ENCODE measurements around the gene CLCN6. TPM values are rescaled to one million over a fixed set of nuclear protein-coding genes. Genes with fewer than 3 reads are reported as not detected.

The CLCN6 gene
- total and polyA plus RNA-seq, 2 of the 13 experiments (the other 11 are each of a cell fraction or from before 2014, with no cell fraction given): 14.9 to 19.3 TPM

DNA sequence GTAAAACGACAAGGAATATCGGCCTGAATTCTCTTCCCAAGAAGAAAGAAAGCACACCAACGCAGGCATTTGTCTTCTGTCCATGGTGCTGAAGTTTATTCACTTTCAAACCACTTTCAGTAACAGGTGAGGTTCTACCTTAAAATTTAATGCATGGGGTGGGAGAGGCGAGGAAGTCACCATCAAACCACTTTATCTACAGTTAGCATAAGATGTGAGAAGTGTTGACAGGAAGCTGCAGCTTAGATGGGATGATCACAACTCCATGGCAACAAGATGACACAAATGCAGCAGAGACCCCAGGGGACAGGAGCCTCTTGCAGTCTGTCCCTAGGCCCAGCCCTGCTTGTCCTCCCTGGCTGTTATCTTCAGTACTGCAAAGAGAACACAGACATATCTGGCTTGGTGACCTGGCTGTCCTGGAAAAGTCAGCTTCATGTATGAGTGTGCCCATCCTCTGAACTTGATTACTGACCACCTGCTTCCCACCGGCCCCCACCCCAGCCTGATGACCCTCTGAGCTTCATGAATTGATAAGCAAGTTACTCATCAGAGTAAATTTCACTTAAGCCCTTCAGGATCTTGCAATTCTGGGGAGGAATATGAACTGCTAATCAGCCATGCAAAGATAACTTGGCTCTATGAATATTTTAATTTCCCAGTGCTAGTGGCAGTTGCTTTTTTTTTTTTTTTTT, 39.8 kb downstream of the CLCN6 start (continued):
- TF ChIP-seq ZFP37 (CRISPR knock-in tag; IDR thresholded peaks at IDR 0.05; ENCODE audit: borderline replicate concordance) (0 out of 2 replicates have a peak, but pooled peaks have one; percentile 39), RBM22 (optimal IDR thresholded peaks at IDR 0.05; ENCODE audit: low read length) (peak; percentile 29), ZNF543 (CRISPR knock-in tag; IDR thresholded peaks at IDR 0.05) (no peak), ZNF850 (CRISPR knock-in tag; conservative IDR thresholded peaks at IDR 0.05) (no peak), SAP130 (CRISPR knock-in tag; IDR thresholded peaks at IDR 0.05; ENCODE audit: low read depth) (peak; percentile 45), KLF16 (CRISPR knock-in tag; IDR thresholded peaks at IDR 0.05) (peak in 1 of 2 experiments; percentile 60; a peak in 1 of 4 replicates), STAT5B (CRISPR knock-in tag; IDR thresholded peaks at IDR 0.05) (0 out of 2 replicates have a peak, but pooled peaks have one; percentile 80), REST (IDR thresholded peaks at IDR 0.05; ENCODE audit: borderline replicate concordance in 1 of 2, low read depth in 1 of 2, low read length in 2 of 2) (peak; percentile 51 to 95), ZNF331 (CRISPR knock-in tag; IDR thresholded peaks at IDR 0.05) (peak; percentile 45; the same call in 1 of the 2 replicates), ZNF768 (CRISPR knock-in tag; IDR thresholded peaks at IDR 0.05) (no peak), SMAD3 (CRISPR knock-in tag; IDR thresholded peaks at IDR 0.05) (0 out of 2 replicates have a peak, but pooled peaks have one; percentile 35), THAP11 (CRISPR knock-in tag; IDR thresholded peaks at IDR 0.05) (0 out of 2 replicates have a peak, but pooled peaks have one; percentile 13), ZNF232 (CRISPR knock-in tag; IDR thresholded peaks at IDR 0.05; ENCODE audit: borderline replicate concordance) (0 out of 2 replicates have a peak, but pooled peaks have one; percentile 33), EHMT2 (IDR thresholded peaks at IDR 0.05; ENCODE audit: borderline replicate concordance, low read depth, low read length) (peak; percentile 86; the same call in 1 of the 2 replicates), IRX3 (CRISPR knock-in tag; IDR thresholded peaks at IDR 0.05; ENCODE audit: borderline replicate concordance, low read depth) (no peak)
- TF ChIP-seq, protein P1, sequence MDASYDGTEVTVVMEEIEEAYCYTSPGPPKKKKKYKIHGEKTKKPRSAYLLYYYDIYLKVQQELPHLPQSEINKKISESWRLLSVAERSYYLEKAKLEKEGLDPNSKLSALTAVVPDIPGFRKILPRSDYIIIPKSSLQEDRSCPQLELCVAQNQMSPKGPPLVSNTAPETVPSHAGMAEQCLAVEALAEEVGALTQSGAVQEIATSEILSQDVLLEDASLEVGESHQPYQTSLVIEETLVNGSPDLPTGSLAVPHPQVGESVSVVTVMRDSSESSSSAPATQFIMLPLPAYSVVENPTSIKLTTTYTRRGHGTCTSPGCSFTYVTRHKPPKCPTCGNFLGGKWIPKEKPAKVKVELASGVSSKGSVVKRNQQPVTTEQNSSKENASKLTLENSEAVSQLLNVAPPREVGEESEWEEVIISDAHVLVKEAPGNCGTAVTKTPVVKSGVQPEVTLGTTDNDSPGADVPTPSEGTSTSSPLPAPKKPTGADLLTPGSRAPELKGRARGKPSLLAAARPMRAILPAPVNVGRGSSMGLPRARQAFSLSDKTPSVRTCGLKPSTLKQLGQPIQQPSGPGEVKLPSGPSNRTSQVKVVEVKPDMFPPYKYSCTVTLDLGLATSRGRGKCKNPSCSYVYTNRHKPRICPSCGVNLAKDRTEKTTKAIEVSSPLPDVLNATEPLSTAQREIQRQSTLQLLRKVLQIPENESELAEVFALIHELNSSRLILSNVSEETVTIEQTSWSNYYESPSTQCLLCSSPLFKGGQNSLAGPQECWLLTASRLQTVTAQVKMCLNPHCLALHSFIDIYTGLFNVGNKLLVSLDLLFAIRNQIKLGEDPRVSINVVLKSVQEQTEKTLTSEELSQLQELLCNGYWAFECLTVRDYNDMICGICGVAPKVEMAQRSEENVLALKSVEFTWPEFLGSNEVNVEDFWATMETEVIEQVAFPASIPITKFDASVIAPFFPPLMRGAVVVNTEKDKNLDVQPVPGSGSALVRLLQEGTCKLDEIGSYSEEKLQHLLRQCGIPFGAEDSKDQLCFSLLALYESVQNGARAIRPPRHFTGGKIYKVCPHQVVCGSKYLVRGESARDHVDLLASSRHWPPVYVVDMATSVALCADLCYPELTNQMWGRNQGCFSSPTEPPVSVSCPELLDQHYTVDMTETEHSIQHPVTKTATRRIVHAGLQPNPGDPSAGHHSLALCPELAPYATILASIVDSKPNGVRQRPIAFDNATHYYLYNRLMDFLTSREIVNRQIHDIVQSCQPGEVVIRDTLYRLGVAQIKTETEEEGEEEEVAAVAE (CRISPR knock-in tag; IDR thresholded peaks at IDR 0.05; ENCODE audit: borderline replicate concordance): peak; percentile 42; the same call in 1 of the 2 replicates
- TF ChIP-seq, protein P2, sequence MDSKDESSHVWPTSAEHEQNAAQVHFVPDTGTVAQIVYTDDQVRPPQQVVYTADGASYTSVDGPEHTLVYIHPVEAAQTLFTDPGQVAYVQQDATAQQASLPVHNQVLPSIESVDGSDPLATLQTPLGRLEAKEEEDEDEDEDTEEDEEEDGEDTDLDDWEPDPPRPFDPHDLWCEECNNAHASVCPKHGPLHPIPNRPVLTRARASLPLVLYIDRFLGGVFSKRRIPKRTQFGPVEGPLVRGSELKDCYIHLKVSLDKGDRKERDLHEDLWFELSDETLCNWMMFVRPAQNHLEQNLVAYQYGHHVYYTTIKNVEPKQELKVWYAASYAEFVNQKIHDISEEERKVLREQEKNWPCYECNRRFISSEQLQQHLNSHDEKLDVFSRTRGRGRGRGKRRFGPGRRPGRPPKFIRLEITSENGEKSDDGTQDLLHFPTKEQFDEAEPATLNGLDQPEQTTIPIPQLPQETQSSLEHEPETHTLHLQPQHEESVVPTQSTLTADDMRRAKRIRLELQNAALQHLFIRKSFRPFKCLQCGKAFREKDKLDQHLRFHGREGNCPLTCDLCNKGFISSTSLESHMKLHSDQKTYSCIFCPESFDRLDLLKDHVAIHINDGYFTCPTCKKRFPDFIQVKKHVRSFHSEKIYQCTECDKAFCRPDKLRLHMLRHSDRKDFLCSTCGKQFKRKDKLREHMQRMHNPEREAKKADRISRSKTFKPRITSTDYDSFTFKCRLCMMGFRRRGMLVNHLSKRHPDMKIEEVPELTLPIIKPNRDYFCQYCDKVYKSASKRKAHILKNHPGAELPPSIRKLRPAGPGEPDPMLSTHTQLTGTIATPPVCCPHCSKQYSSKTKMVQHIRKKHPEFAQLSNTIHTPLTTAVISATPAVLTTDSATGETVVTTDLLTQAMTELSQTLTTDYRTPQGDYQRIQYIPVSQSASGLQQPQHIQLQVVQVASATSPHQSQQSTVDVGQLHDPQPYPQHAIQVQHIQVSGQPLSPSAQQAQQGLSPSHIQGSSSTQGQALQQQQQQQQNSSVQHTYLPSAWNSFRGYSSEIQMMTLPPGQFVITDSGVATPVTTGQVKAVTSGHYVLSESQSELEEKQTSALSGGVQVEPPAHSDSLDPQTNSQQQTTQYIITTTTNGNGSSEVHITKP (CRISPR knock-in tag; IDR thresholded peaks at IDR 0.05; ENCODE audit: low read depth): no peak

Measured in HepG2 (cell line).